Loucy (cell line): ENCODE results near the gene TSPAN33.

Experiments
- H2AFZ ChIP-seq: fragments of 200-600 bp; sonication (generic); 2 replicates; pipeline ENCODE4 v1.6.0; 2016; ENCODE audit warnings: antibody characterized with exemption, mild to moderate bottlenecking, low read length, moderate library complexity
- H3F3A ChIP-seq: fragments of 200-600 bp; 2 replicates; pipeline ENCODE4 v1.6.0; 2016; ENCODE audit warnings: antibody characterized with exemption, low read depth, mild to moderate bottlenecking
- H3K27me3 ChIP-seq: fragments of 200-600 bp; sonication (generic); 2 replicates; pipeline ENCODE4 v1.6.1; 2014; ENCODE audit warnings: low read length, mild to moderate bottlenecking; ENCODE audit not compliant: insufficient read depth, poor library complexity, severe bottlenecking
- H3K36me3 ChIP-seq: fragments of 200-600 bp; sonication (generic); 2 replicates; pipeline ENCODE4 v1.6.1; 2016; ENCODE audit warnings: low read length; ENCODE audit not compliant: insufficient read depth
- H3K4me1 ChIP-seq: fragments of 200-600 bp; sonication (generic); 2 replicates; pipeline ENCODE4 v1.5.1; 2014; ENCODE audit warnings: low read length, mild to moderate bottlenecking; ENCODE audit not compliant: insufficient read depth, poor library complexity, severe bottlenecking
- H3K4me2 ChIP-seq: fragments of 200-600 bp; sonication (generic); 2 replicates; pipeline ENCODE4 v1.6.0; 2014; ENCODE audit warnings: antibody characterized with exemption, low read length, low read depth, mild to moderate bottlenecking; ENCODE audit not compliant: poor library complexity, severe bottlenecking
- H3K4me3 ChIP-seq: fragments of 200-600 bp; sonication (generic); 2 replicates; pipeline ENCODE4 v1.5.1; 2014; ENCODE audit warnings: low read length, mild to moderate bottlenecking, mixed read lengths; ENCODE audit not compliant: poor library complexity, severe bottlenecking
- H3K79me2 ChIP-seq: fragments of 200-600 bp; sonication (generic); 2 replicates; pipeline ENCODE4 v1.6.1; 2014; ENCODE audit warnings: low read length; ENCODE audit not compliant: insufficient read depth
- H3K9ac ChIP-seq: fragments of 200-600 bp; sonication (generic); 2 replicates; pipeline ENCODE4 v1.6.0; 2014; ENCODE audit warnings: mild to moderate bottlenecking, low read depth, low read length, moderate library complexity; ENCODE audit not compliant: poor library complexity, severe bottlenecking
- H3K9me2 ChIP-seq: fragments of 200-600 bp; sonication (generic); replicated peaks from 2 replicates; pipeline ENCODE4 v1.6.1; 2016; ENCODE audit warnings: low read depth, low read length, mixed read lengths
- H3K9me3 ChIP-seq: fragments of 200-600 bp; sonication (generic); 2 replicates; pipeline ENCODE4 v1.6.1; 2014; ENCODE audit warnings: mild to moderate bottlenecking, antibody characterized with exemption, low read length, low read depth; ENCODE audit not compliant: insufficient read depth
- H4K20me1 ChIP-seq: fragments of 200-600 bp; sonication (generic); 2 replicates; pipeline ENCODE4 v1.6.0; 2014; ENCODE audit warnings: antibody characterized with exemption, low read length, mild to moderate bottlenecking; ENCODE audit not compliant: insufficient read depth, poor library complexity, severe bottlenecking
- CTCF ChIP-seq: fragments of 200-600 bp; sonication (generic); conservative IDR thresholded peaks from 2 replicates; pipeline ENCODE4 v1.5.1; 2014; ENCODE audit warnings: mild to moderate bottlenecking, antibody characterized with exemption, low read length
- EZH2phosphoT487 ChIP-seq: fragments of 200-600 bp; IDR thresholded peaks from 2 replicates; pipeline ENCODE4 v1.6.1; 2018; ENCODE audit warnings: antibody characterized with exemption, mild to moderate bottlenecking, moderate library complexity, borderline replicate concordance

The TSPAN33 gene

GRCh38 chr7:129210989-129211312, 66.4 kb downstream of the TSPAN33 start:
- Histone ChIP-seq H2AFZ (no peak overlapping the region), H3K4me1 (no peaks in the 10 kb centered on the region), H3K27me3 (no peaks in the 10 kb centered on the region), H3F3A (no peaks in the 10 kb centered on the region), H3K4me2 (no peak overlapping the region), H4K20me1 (no peaks in the 10 kb centered on the region), H3K9me2 (no peaks in the 10 kb centered on the region), H3K79me2 (no peaks in the 10 kb centered on the region), H3K9me3 (no peaks in the 10 kb centered on the region), H3K36me3 (peaks cover 11% of the 10 kb centered on the region; the same call in 1 of the 2 replicates), H3K9ac (no peak overlapping the region), H3K4me3 (no peak overlapping the region)
- TF ChIP-seq EZH2phosphoT487 (no peak), CTCF (no peak)

DNA sequence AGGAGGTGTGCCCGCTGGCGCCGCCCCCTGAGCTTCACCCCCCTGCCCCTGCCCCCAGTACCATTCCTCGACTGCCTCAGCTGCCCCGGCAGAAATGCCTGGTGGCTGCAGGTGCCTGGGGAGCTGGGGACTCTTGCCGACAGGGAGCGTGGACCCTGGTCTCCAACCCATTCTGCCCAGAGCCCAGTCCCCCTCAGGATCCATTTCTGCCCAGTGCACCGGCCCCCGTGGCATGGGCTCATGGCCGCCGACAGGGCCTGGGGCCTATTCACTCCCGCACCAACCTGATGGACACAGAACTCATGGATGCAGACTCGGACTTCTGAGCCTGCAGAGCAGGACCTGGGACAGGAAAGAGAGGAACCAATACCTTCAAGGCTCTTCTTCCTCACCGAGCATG, 67.6 kb downstream of the TSPAN33 start:
- no peaks in the 10 kb centered on the region for H3K79me2 ChIP-seq
- peaks cover 4% of the 10 kb centered on the region; the same call in 1 of the 2 replicates for H3K36me3 ChIP-seq
- no peak overlapping the region for H3K9ac ChIP-seq
- no peak overlapping the region for H3K4me2 ChIP-seq
- no peaks in the 10 kb centered on the region for H3K9me2 ChIP-seq
- H2AFZ ChIP-seq, result no peak overlapping the region
- H3K9me3 ChIP-seq, result no peaks in the 10 kb centered on the region
- H3K4me1 ChIP-seq, result no peaks in the 10 kb centered on the region
- H3F3A ChIP-seq, result no peaks in the 10 kb centered on the region
- no peaks in the 10 kb centered on the region for H4K20me1 ChIP-seq
- TF ChIP-seq CTCF (no peak), EZH2phosphoT487 (no peak)
- no peaks in the 10 kb centered on the region for H3K27me3 ChIP-seq
- H3K4me3 ChIP-seq, result no peak overlapping the region

DNA sequence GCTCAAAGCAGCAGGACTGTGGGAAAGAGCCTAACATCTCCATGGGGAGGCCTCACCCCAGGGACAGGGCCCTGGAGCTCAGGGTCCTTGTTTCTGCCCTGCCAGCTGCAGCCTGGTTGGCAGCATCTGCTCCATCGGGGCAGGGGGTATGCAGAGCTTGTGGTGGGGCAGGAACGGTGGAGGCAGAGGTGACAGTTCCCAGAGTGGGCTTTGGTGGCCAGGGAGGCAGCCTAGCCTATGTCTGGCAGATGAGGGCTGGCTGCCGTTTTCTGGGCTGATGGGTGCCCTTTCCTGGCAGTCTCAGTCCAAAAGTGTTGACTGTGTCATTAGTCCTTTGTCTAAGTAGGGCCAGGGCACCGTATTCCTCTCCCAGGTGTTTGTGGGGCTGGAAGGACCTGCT, 68.1 kb downstream of the TSPAN33 start:
- Histone ChIP-seq H3K4me2 (no peak overlapping the region), H3K27me3 (no peaks in the 10 kb centered on the region), H3F3A (no peaks in the 10 kb centered on the region), H3K79me2 (no peaks in the 10 kb centered on the region), H3K9me2 (no peaks in the 10 kb centered on the region), H4K20me1 (no peaks in the 10 kb centered on the region), H3K4me1 (no peaks in the 10 kb centered on the region), H2AFZ (no peak overlapping the region), H3K9ac (no peak overlapping the region), H3K9me3 (no peaks in the 10 kb centered on the region), H3K4me3 (no peak overlapping the region), H3K36me3 (no peaks in the 10 kb centered on the region; the same call in 1 of the 2 replicates)
- TF ChIP-seq CTCF (no peak), EZH2phosphoT487 (no peak)
